ENCODE measurements around the gene APOO. TPM values are rescaled to one million over a fixed set of nuclear protein-coding genes. Genes with fewer than 3 reads are reported as not detected.

Gene APOO
- total and polyA plus RNA-seq, 11 donors, result 41.0 to 113 (median 92.2) TPM

- no peak for TF ChIP-seq POLR2A (IDR thresholded peaks at IDR 0.05)
- TF ChIP-seq, protein P1, sequence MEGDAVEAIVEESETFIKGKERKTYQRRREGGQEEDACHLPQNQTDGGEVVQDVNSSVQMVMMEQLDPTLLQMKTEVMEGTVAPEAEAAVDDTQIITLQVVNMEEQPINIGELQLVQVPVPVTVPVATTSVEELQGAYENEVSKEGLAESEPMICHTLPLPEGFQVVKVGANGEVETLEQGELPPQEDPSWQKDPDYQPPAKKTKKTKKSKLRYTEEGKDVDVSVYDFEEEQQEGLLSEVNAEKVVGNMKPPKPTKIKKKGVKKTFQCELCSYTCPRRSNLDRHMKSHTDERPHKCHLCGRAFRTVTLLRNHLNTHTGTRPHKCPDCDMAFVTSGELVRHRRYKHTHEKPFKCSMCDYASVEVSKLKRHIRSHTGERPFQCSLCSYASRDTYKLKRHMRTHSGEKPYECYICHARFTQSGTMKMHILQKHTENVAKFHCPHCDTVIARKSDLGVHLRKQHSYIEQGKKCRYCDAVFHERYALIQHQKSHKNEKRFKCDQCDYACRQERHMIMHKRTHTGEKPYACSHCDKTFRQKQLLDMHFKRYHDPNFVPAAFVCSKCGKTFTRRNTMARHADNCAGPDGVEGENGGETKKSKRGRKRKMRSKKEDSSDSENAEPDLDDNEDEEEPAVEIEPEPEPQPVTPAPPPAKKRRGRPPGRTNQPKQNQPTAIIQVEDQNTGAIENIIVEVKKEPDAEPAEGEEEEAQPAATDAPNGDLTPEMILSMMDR (IDR thresholded peaks at IDR 0.05), result no peak
- no peak overlapping the region for H3K4me3 ChIP-seq
- no peaks in the 10 kb centered on the region for H3K9me3 ChIP-seq
- WGBS, 4 donors, result 79 to 90% (median 81%) methylated on average over 11 of the region's 11 CpGs
- peaks cover 0 to 27% (median 0%) of the 10 kb centered on the region in 9 donors for H3K27me3 ChIP-seq
- H3K27ac ChIP-seq, result no peak overlapping the region
- no peaks in the 10 kb centered on the region for H3K36me3 ChIP-seq
- H3K4me1 ChIP-seq, result peaks cover 0 to 14% (median 0%) of the 10 kb centered on the region in 12 donors
- no peak for DNase-seq
- no peak for ATAC-seq
- intact Hi-C loops (cut with DNase I), result no loop called here
Observed at GRCh38 chrX:23935106-23935505, 27.4 kb upstream of the APOO start.

- DNase-seq (no peak), ATAC-seq (no peak)
- Histone ChIP-seq H3K4me1 (peaks cover 0 to 14% (median 0%) of the 10 kb centered on the region in 12 donors), H3K4me3 (no peak overlapping the region), H3K36me3 (no peaks in the 10 kb centered on the region), H3K9me3 (no peaks in the 10 kb centered on the region), H3K27ac (no peak overlapping the region), H3K27me3 (peaks cover 0 to 35% (median 0%) of the 10 kb centered on the region in 9 donors)
- TF ChIP-seq, protein P1 (IDR thresholded peaks at IDR 0.05), result no peak
- TF ChIP-seq POLR2A (IDR thresholded peaks at IDR 0.05), result no peak
- intact Hi-C loops (cut with DNase I), result no loop called here
- 23 to 40% (median 29%) methylated on average over 1 of the region's 1 CpG for WGBS, 4 donors
Observed at GRCh38 chrX:23932046-23932445, 24.3 kb upstream of the APOO start.

- WGBS, 4 donors, result 22 to 52% (median 38%) methylated on average over 2 of the region's 2 CpGs
- TF ChIP-seq, protein P1 (IDR thresholded peaks at IDR 0.05), result no peak
- TF ChIP-seq POLR2A (IDR thresholded peaks at IDR 0.05), result no peak
- DNase-seq, result no peak
- Histone ChIP-seq H3K9me3 (no peaks in the 10 kb centered on the region), H3K27me3 (peaks cover 0 to 33% (median 0%) of the 10 kb centered on the region in 9 donors), H3K4me3 (no peak overlapping the region), H3K36me3 (no peaks in the 10 kb centered on the region), H3K4me1 (peaks cover 0 to 14% (median 0%) of the 10 kb centered on the region in 12 donors), H3K27ac (peak overlapping the region in 1 of 12 donors; percentile 15)
- no peak for ATAC-seq
- intact Hi-C loops (cut with DNase I), result loop anchor here in 1 of 10 donors (2.0 kb wide), 1 partner anchor 26 kb away; no protein-coding TSS in a partner anchor
Observed at GRCh38 chrX:23930894-23931604, 23.3 kb upstream of the APOO start.

- no peaks in the 10 kb centered on the region for H3K9me3 ChIP-seq
- intact Hi-C loops (cut with DNase I), result no loop called here
- TF ChIP-seq, protein P1 (IDR thresholded peaks at IDR 0.05), result no peak
- no peak for TF ChIP-seq POLR2A (IDR thresholded peaks at IDR 0.05)
- H3K27me3 ChIP-seq, result peaks cover 0 to 19% (median 0%) of the 10 kb centered on the region in 9 donors
- H3K4me1 ChIP-seq, result peaks cover 0 to 5% (median 0%) of the 10 kb centered on the region in 12 donors
- no peaks in the 10 kb centered on the region for H3K36me3 ChIP-seq
- no peak overlapping the region for H3K4me3 ChIP-seq
- WGBS, 4 donors, result 77 to 97% (median 95%) methylated on average over 4 of the region's 4 CpGs
- no peak for DNase-seq
- no peak overlapping the region for H3K27ac ChIP-seq
- ATAC-seq, result no peak
Observed at GRCh38 chrX:23926015-23926414, 18.3 kb upstream of the APOO start.
